Fibroblast of skin of right quadriceps (primary cell): Measurements from ENCODE around the gene ADCK1.
"Not testable (repeated sequence)": the region's sequence is repeated elsewhere in the genome, so short reads cannot be mapped to it uniquely, and the experiment has no call there.

Experiments used
- DNase-seq: peaks from one replicate; pipeline ENCODE4 v3.0.0-alpha.2; 2013

ADCK1 gene

GRCh38 chr14:77906446-77906845, 106.5 kb downstream of the ADCK1 start:
- no peak for DNase-seq

GRCh38 chr14:77908847-77909246, 108.9 kb downstream of the ADCK1 start:
- DNase-seq = no peak

- no peak for DNase-seq
Observed at GRCh38 chr14:77909911-77910310, 110.0 kb downstream of the ADCK1 start.

GRCh38 chr14:77910506-77910905, 110.6 kb downstream of the ADCK1 start:
- no peak for DNase-seq

- DNase-seq = no peak
Observed at GRCh38 chr14:77911356-77911755, 111.4 kb downstream of the ADCK1 start.

- DNase-seq = no peak
Observed at GRCh38 chr14:77912754-77913556, 113.0 kb downstream of the ADCK1 start.

GRCh38 chr14:77914073-77914721, 114.3 kb downstream of the ADCK1 start:
- no peak for DNase-seq

GRCh38 chr14:77915390-77915789, 115.5 kb downstream of the ADCK1 start:
- not testable (repeated sequence) for DNase-seq

GRCh38 chr14:77917491-77918201, 117.7 kb downstream of the ADCK1 start:
- DNase-seq = no peak

- no peak for DNase-seq
Observed at GRCh38 chr14:77918448-77918847, 118.5 kb downstream of the ADCK1 start.

GRCh38 chr14:77920312-77920711, 120.4 kb downstream of the ADCK1 start:
- no peak for DNase-seq

- DNase-seq = no peak
Observed at GRCh38 chr14:77921818-77922217, 121.9 kb downstream of the ADCK1 start.

GRCh38 chr14:77923131-77923936, 123.4 kb downstream of the ADCK1 start:
- no peak for DNase-seq

GRCh38 chr14:77924141-77924948, 124.4 kb downstream of the ADCK1 start:
- DNase-seq = no peak

GRCh38 chr14:77926942-77927341, 127.0 kb downstream of the ADCK1 start:
- DNase-seq = no peak

GRCh38 chr14:77931441-77931840, 131.5 kb downstream of the ADCK1 start:
- no peak for DNase-seq

GRCh38 chr14:77936138-77936639, 136.3 kb downstream of the ADCK1 start:
- DNase-seq = no peak

- DNase-seq = no peak
Observed at GRCh38 chr14:77947372-77947771, 147.5 kb downstream of the ADCK1 start.

- DNase-seq = peak; percentile 8
Observed at GRCh38 chr14:77950371-77951063, 150.6 kb downstream of the ADCK1 start.

GRCh38 chr14:77955816-77956484, 156.0 kb downstream of the ADCK1 start:
- DNase-seq = no peak

GRCh38 chr14:77959686-77960085, 159.8 kb downstream of the ADCK1 start:
- DNase-seq = not testable (repeated sequence)
